HepG2 (cell line): ENCODE data around the gene ABCA13. TPM values are rescaled to one million over a fixed set of nuclear protein-coding genes. Genes with fewer than 3 reads are reported as not detected.

Experiments used
- ARID2 ChIP-seq: sonication (generic); formaldehyde crosslinking; IDR thresholded peaks from 2 replicates; pipeline ENCODE4 v1.8.1; 2022; ENCODE audit warnings: mild to moderate bottlenecking, missing genetic modification reagents, borderline replicate concordance
- ARID4A ChIP-seq: sonication (generic); formaldehyde crosslinking; IDR thresholded peaks from 2 replicates; pipeline ENCODE4 v1.5.0; 2020; ENCODE audit warnings: mild to moderate bottlenecking, missing genetic modification reagents, borderline replicate concordance
- ELF1 ChIP-seq: sonication (generic); formaldehyde crosslinking; IDR thresholded peaks from 2 replicates; pipeline ENCODE4 v1.4.0; 2020; ENCODE audit warnings: missing genetic modification reagents
- ELF4 ChIP-seq: sonication (generic); formaldehyde crosslinking; IDR thresholded peaks from 2 replicates; pipeline ENCODE4 v1.5.0; 2020; ENCODE audit warnings: missing genetic modification reagents, mild to moderate bottlenecking, moderate library complexity, borderline replicate concordance
- EZH2 ChIP-seq: conservative IDR thresholded peaks from 2 replicates; pipeline ENCODE4 v1.6.1; 2012; ENCODE audit warnings: mild to moderate bottlenecking, low read depth, low read length, moderate library complexity
- GFI1 ChIP-seq: sonication (generic); formaldehyde crosslinking; IDR thresholded peaks from 2 replicates; pipeline ENCODE4 v1.5.0; 2020; ENCODE audit warnings: missing genetic modification reagents, mild to moderate bottlenecking, borderline replicate concordance
- NCOA2 ChIP-seq: sonication (generic); formaldehyde crosslinking; IDR thresholded peaks from 2 replicates; pipeline ENCODE4 v1.8.0; 2022; ENCODE audit warnings: inconsistent platforms
- RARG ChIP-seq: sonication (generic); formaldehyde crosslinking; IDR thresholded peaks from 2 replicates; pipeline ENCODE4 v1.4.0; 2020; ENCODE audit warnings: low read depth, mild to moderate bottlenecking, missing genetic modification reagents
- RBM22 ChIP-seq: fragments of 200-400 bp; formaldehyde crosslinking; optimal IDR thresholded peaks from 2 replicates; pipeline ENCODE3; 2017; ENCODE audit warnings: mild to moderate bottlenecking, low read length, moderate library complexity
- RFXAP ChIP-seq: sonication (generic); formaldehyde crosslinking; IDR thresholded peaks from 2 replicates; pipeline ENCODE4 v1.4.0; 2020; ENCODE audit warnings: missing genetic modification reagents, borderline replicate concordance
- ZBTB20 ChIP-seq: sonication (generic); formaldehyde crosslinking; IDR thresholded peaks from 2 replicates; pipeline ENCODE4 v1.8.1; 2023; ENCODE audit warnings: missing genetic modification reagents, low read depth, mild to moderate bottlenecking, borderline replicate concordance
- ZFY ChIP-seq: sonication (generic); formaldehyde crosslinking; IDR thresholded peaks from 2 replicates; pipeline ENCODE4 v1.4.0; 2020; ENCODE audit warnings: missing genetic modification reagents
- ZNF251 ChIP-seq: sonication (generic); formaldehyde crosslinking; IDR thresholded peaks from 2 replicates; pipeline ENCODE4 v1.9.0; 2021; ENCODE audit warnings: mild to moderate bottlenecking, missing genetic modification reagents
- ZNF282 ChIP-seq: fragments of 450-650 bp; IDR thresholded peaks from 2 replicates; pipeline ENCODE4 v1.6.1; 2018; ENCODE audit not compliant: partially characterized antibody
- ZNF296 ChIP-seq: sonication (generic); formaldehyde crosslinking; conservative IDR thresholded peaks from 2 replicates; pipeline ENCODE4 v1.5.0; 2020; ENCODE audit warnings: mild to moderate bottlenecking, missing genetic modification reagents
- ZNF614 ChIP-seq: IDR thresholded peaks from 2 replicates; pipeline ENCODE4 v1.6.1; 2018; ENCODE audit warnings: missing biosample characterization, missing genetic modification reagents, inconsistent platforms, borderline replicate concordance
- ZNF639 ChIP-seq: conservative IDR thresholded peaks from 2 replicates; pipeline ENCODE4 v1.6.1; 2018; ENCODE audit warnings: missing genetic modification reagents
- polyA plus RNA-seq, 8 experiments: library from polyadenylated mRNA; depleted of rRNA in 3 of 8; stranded (reverse) in 7 of 8; unstranded in 1 of 8; fragments of >200 nt; fragmentation: Illumina TruSeq in 4 of 8; extraction: Trizol in 4 of 8; gene quantifications; 2 replicates each; pipeline versions ENCODE4 v1.2.1 to v1.2.3, GENCODE V29; 2011 to 2016; ENCODE audit warnings: low read depth in 4 of 8, missing spikeins in 1 of 8, mixed read lengths in 1 of 8; ENCODE audit not compliant: insufficient read depth in 1 of 8
- total RNA-seq, 5 experiments: library from RNA; depleted of rRNA; stranded (reverse); fragments of >200 nt; fragmentation: Illumina TruSeq; extraction: Trizol; gene quantifications; 2 replicates each; pipeline ENCODE4 v1.2.3, GENCODE V29; 2016; ENCODE audit warnings: low read depth in 1 of 5
- TF ChIP-seq, protein P1 (sequence below): IDR thresholded peaks from 2 replicates; pipeline ENCODE4 v1.6.1; 2016; ENCODE audit warnings: missing biosample characterization, missing genetic modification reagents, low read depth
- TF ChIP-seq, protein P2 (sequence below): sonication (generic); formaldehyde crosslinking; IDR thresholded peaks from 2 replicates; pipeline ENCODE4 v1.4.0; 2020; ENCODE audit warnings: missing genetic modification reagents, borderline replicate concordance
- TF ChIP-seq, protein P3 (sequence below): sonication (generic); formaldehyde crosslinking; IDR thresholded peaks from 2 replicates; pipeline ENCODE4 v1.8.1; 2023; ENCODE audit warnings: mild to moderate bottlenecking, moderate library complexity, missing genetic modification reagents

The ABCA13 gene
- total and polyA plus RNA-seq, 2 of the 13 experiments (the other 11 are each of a cell fraction or from before 2014, with no cell fraction given) = 0.03 TPM; not detected in 1

- TF ChIP-seq, protein P1, sequence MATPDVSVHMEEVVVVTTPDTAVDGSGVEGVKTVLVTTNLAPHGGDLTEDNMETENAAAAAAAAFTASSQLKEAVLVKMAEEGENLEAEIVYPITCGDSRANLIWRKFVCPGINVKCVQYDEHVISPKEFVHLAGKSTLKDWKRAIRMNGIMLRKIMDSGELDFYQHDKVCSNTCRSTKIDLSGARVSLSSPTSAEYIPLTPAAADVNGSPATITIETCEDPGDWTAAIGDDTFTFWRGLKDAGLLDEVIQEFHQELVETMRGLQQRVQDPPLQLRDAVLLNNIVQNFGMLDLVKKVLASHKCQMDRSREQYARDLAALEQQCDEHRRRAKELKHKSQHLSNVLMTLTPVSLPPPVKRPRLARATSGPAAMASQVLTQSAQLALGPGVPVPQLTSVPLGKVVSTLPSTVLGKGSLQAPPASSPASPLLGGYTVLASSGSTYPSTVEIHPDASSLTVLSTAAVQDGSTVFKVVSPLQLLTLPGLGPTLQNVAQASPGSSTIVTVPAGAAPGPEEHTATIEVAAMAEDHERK (CRISPR knock-in tag) = 0 out of 2 replicates have a peak, but pooled peaks have one; percentile 13
- TF ChIP-seq, protein P2, sequence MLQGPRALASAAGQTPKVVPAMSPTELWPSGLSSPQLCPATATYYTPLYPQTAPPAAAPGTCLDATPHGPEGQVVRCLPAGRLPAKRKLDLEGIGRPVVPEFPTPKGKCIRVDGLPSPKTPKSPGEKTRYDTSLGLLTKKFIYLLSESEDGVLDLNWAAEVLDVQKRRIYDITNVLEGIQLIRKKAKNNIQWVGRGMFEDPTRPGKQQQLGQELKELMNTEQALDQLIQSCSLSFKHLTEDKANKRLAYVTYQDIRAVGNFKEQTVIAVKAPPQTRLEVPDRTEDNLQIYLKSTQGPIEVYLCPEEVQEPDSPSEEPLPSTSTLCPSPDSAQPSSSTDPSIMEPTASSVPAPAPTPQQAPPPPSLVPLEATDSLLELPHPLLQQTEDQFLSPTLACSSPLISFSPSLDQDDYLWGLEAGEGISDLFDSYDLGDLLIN (CRISPR knock-in tag) = no peak
- no peak for TF ChIP-seq RARG
- 0 out of 2 replicates have a peak, but pooled peaks have one; percentile 56 for TF ChIP-seq GFI1 (CRISPR knock-in tag)
- TF ChIP-seq ZNF296 (CRISPR knock-in tag) = no peak
- TF ChIP-seq ZFY (CRISPR knock-in tag) = no peak; the same call in 1 of the 2 replicates
- TF ChIP-seq ARID4A (CRISPR knock-in tag) = peak; percentile 54; the same call in 1 of the 2 replicates
- TF ChIP-seq, protein P3, sequence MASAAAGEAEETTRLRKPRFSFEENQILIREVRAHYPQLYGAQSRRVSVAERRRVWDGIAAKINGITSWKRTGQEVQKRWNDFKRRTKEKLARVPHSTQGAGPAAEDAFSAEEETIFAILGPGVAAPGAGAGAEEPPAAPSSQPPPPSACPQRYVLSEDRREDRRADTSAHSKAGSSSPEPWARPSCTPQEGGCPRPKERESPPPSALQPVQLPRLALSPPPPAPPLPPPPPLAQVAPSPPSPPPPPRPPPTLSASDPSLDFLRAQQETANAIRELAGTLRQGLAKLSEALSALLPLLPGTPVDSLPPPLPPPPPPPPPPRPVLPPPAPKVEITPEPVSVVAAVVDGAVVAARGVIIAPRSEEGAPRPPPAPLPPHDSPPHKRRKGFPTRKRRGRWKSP (CRISPR knock-in tag) = peak; percentile 88
- TF ChIP-seq ZNF614 (CRISPR knock-in tag) = peak; percentile 98
- TF ChIP-seq NCOA2 (CRISPR knock-in tag) = peak; percentile 94
- TF ChIP-seq RBM22 = peak; percentile 49
- TF ChIP-seq RFXAP (CRISPR knock-in tag) = no peak
- 0 out of 2 replicates have a peak, but pooled peaks have one; percentile 57 for TF ChIP-seq ARID2
- TF ChIP-seq ELF4 = no peak
- no peak; the same call in 1 of the 2 replicates for TF ChIP-seq ZBTB20 (CRISPR knock-in tag)
- TF ChIP-seq EZH2 = no peak
- TF ChIP-seq ZNF282 = no peak
- no peak; the same call in 1 of the 2 replicates for TF ChIP-seq ZNF639 (CRISPR knock-in tag)
- TF ChIP-seq ZNF251 (CRISPR knock-in tag) = no peak
- peak; percentile 46 for TF ChIP-seq ELF1 (CRISPR knock-in tag)
These were observed 31.1 kb upstream of the ABCA13 start (continued) for GRCh38 chr7:48140001-48140681.
